Thyroid gland (tissue), 4 donors: Measurements from ENCODE around the gene POLR2L. TPM values are rescaled to one million over a fixed set of nuclear protein-coding genes. Genes with fewer than 3 reads are reported as not detected.

Experiments
- DNase-seq, 2 donors: peaks; one replicate each; pipeline ENCODE4 v3.0.0-alpha.2; 2019
- H3K27ac ChIP-seq, 3 donors: fragments of 200-600 bp; sonication (generic); 1 replicate in 2 of 3; 2 replicates in 1 of 3; pipeline ENCODE4 v1.5.1; 2016 to 2019; ENCODE audit warnings: mild to moderate bottlenecking in 1 of 3, moderate library complexity in 1 of 3
- H3K27me3 ChIP-seq: fragments of 200-600 bp; sonication (generic); one replicate; pipeline ENCODE4 v1.5.1; 2019
- H3K36me3 ChIP-seq, 2 donors: fragments of 200-600 bp; sonication (generic); one replicate each; pipeline ENCODE4 v1.5.1; 2016 to 2019
- H3K4me1 ChIP-seq, 2 donors: fragments of 200-600 bp; sonication (generic); one replicate each; pipeline ENCODE4 v1.5.1; 2017 to 2019
- H3K4me3 ChIP-seq, 3 donors: fragments of 200-600 bp; sonication (generic); replicated peaks in 1 of 3; 1 replicate in 2 of 3; 2 replicates in 1 of 3; pipeline ENCODE4 v1.5.1; 2016; ENCODE audit warnings: mild to moderate bottlenecking in 1 of 3
- H3K9me3 ChIP-seq: fragments of 200-600 bp; sonication (generic); one replicate; pipeline ENCODE4 v1.5.1; 2017
- CTCF ChIP-seq, 6 experiments: fragments of 200-600 bp in 3 of 6; fragments of 450-650 bp in 3 of 6; sonication (generic) in 3 of 6; IDR thresholded peaks; one replicate each; pipeline ENCODE4 v1.5.1; 2016 to 2019; ENCODE audit warnings: antibody characterized with exemption in 6 of 6, mild to moderate bottlenecking in 2 of 6, inconsistent platforms in 1 of 6, moderate library complexity in 1 of 6
- POLR2A ChIP-seq, 2 donors: fragments of 450-650 bp; IDR thresholded peaks; one replicate each; pipeline ENCODE4 v1.6.1; 2017; ENCODE audit warnings: antibody characterized with exemption in 2 of 2, mild to moderate bottlenecking in 2 of 2, moderate library complexity in 1 of 2
- WGBS, 2 donors: methylation state at CpG; one replicate each; pipeline ENCODE4 v1.1.5; 2017; 5-methylcytosine and 5-hydroxymethylcytosine counted together
- intact Hi-C: fragments of 100-400 bp; cut with DNase I; formaldehyde crosslinking; loops from one replicate; pipeline ENCODE4 v1.15.1; 2023
- total RNA-seq, 4 donors: library from RNA; depleted of rRNA; stranded (reverse); fragments of >200 nt; gene quantifications; one replicate each; pipeline ENCODE4 v1.2.3, GENCODE V29; 2016

The POLR2L gene
- total RNA-seq, 4 donors from 2014 or later, result 17.9 to 89.2 (median 52.4) TPM

GRCh38 chr11:813456-814096 lies 28.8 kb downstream of the POLR2L start:
- peaks cover 12 to 23% of the 10 kb centered on the region in 2 donors for H3K4me1 ChIP-seq
- H3K4me3 ChIP-seq, result no peak overlapping the region
- H3K27ac ChIP-seq, result no peak overlapping the region
- H3K27me3 ChIP-seq, result no peaks in the 10 kb centered on the region
- DNase-seq, result no peak
- TF ChIP-seq POLR2A (IDR thresholded peaks at IDR 0.05), result no peak
- no peak for TF ChIP-seq CTCF (IDR thresholded peaks at IDR 0.05)
- 80 to 87% methylated on average over 7 to 9 of the region's 9 CpGs for WGBS, 2 donors
- intact Hi-C loops, result no loop called here
- peaks cover 22 to 24% of the 10 kb centered on the region in 2 donors for H3K36me3 ChIP-seq
- no peaks in the 10 kb centered on the region for H3K9me3 ChIP-seq

- 85 to 89% methylated on average over 5 to 6 of the region's 6 CpGs for WGBS, 2 donors
- Histone ChIP-seq H3K4me1 (peaks cover 16 to 23% of the 10 kb centered on the region in 2 donors), H3K36me3 (peaks cover 22 to 24% of the 10 kb centered on the region in 2 donors), H3K4me3 (no peak overlapping the region), H3K27me3 (no peaks in the 10 kb centered on the region), H3K9me3 (no peaks in the 10 kb centered on the region), H3K27ac (no peak overlapping the region)
- TF ChIP-seq CTCF (IDR thresholded peaks at IDR 0.05) (no peak), POLR2A (IDR thresholded peaks at IDR 0.05) (no peak)
- no peak for DNase-seq
- intact Hi-C loops, result no loop called here
These were observed 29.3 kb downstream of the POLR2L start for GRCh38 chr11:813072-813455.

GRCh38 chr11:812390-812789 lies 29.9 kb downstream of the POLR2L start:
- 90 to 98% methylated on average over 3 of the region's 3 CpGs for WGBS, 2 donors
- Histone ChIP-seq H3K27ac (no peak overlapping the region), H3K4me1 (peaks cover 17 to 23% of the 10 kb centered on the region in 2 donors), H3K36me3 (peaks cover 22 to 24% of the 10 kb centered on the region in 2 donors), H3K4me3 (no peak overlapping the region), H3K27me3 (no peaks in the 10 kb centered on the region), H3K9me3 (no peaks in the 10 kb centered on the region)
- intact Hi-C loops, result no loop called here
- no peak for DNase-seq
- no peak for TF ChIP-seq CTCF (IDR thresholded peaks at IDR 0.05)
- TF ChIP-seq POLR2A (IDR thresholded peaks at IDR 0.05), result no peak

GRCh38 chr11:811446-812245 lies 30.7 kb downstream of the POLR2L start:
- no peak overlapping the region for H3K4me3 ChIP-seq
- TF ChIP-seq POLR2A (IDR thresholded peaks at IDR 0.05) (no peak), CTCF (IDR thresholded peaks at IDR 0.05) (no peak)
- intact Hi-C loops, result no loop called here

More at GRCh38 chr11:811446-812245, 30.7 kb downstream of the POLR2L start:
- Histone ChIP-seq H3K9me3 (no peaks in the 10 kb centered on the region), H3K27me3 (no peaks in the 10 kb centered on the region), H3K36me3 (peaks cover 22 to 24% of the 10 kb centered on the region in 2 donors), H3K4me1 (peaks cover 17 to 23% of the 10 kb centered on the region in 2 donors), H3K27ac (no peak overlapping the region)
- DNase-seq, result no peak
- WGBS, 2 donors, result 77 to 88% methylated on average over 11 to 13 of the region's 14 CpGs
